Neural progenitor cell (in vitro differentiated cells): Measurements from ENCODE around the gene PPFIA2.

Experiments used
- CTCF ChIP-seq: fragments of 200-600 bp; sonication (generic); IDR thresholded peaks from 2 replicates; pipeline ENCODE4 v1.5.1; 2017; ENCODE audit warnings: antibody characterized with exemption, mild to moderate bottlenecking
- EZH2 ChIP-seq: fragments of 200-600 bp; sonication (generic); IDR thresholded peaks from 2 replicates; pipeline ENCODE4 v1.6.1; 2017; ENCODE audit warnings: antibody characterized with exemption, mild to moderate bottlenecking, moderate library complexity

- TF ChIP-seq CTCF, result no peak
- no peak for TF ChIP-seq EZH2
Observed at GRCh38 chr12:81683881-81684280, 75.3 kb downstream of the PPFIA2 start.
